HG02884 (cell line): ENCODE measurements around the gene PRSS53.

ENCODE experiments used
- ATAC-seq: cut with Tn5 transposase; IDR thresholded peaks from one replicate; pipeline ENCODE4 v1.9.1; 2021; ENCODE audit warnings: mild to moderate bottlenecking, moderate library complexity; ENCODE audit not compliant: unreplicated experiment

Gene PRSS53

DNA sequence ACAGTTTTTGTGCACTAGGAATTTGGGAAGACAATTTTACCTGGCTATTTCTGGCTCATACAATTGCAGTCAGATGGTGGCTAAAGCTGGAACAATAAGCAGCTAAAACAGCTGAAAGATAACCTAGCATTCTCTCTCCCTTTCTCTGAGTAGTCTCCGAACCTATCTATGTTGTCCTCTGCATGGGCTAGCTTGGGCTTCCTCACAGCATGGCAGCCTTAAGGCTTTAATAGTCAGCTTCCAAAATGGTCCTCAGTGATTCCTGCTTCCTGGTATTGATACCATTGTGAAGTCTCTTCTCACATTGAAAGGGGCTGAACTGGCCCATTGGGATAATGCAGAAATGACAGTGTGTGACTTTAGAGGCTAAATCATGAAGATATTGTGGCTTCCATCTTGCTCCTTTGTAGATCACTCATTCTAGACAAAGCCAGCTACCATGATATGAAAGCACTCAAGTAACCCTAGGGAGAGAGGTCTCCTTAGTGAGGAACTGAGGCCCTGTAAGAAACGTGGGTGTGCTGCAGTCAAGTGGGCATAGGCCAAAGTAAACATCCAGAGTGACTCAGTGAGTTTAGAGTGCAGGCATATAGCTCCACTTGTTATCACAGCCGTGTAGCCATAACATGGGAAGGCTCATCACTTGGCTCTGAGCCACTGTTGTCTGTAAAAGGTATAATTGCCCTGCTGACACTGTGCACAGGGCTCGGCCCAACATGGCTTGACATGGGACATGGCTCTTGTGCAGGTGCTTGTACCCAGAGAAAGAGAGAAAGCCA is 11.3 kb upstream of the PRSS53 start:
- no peak for ATAC-seq

DNA sequence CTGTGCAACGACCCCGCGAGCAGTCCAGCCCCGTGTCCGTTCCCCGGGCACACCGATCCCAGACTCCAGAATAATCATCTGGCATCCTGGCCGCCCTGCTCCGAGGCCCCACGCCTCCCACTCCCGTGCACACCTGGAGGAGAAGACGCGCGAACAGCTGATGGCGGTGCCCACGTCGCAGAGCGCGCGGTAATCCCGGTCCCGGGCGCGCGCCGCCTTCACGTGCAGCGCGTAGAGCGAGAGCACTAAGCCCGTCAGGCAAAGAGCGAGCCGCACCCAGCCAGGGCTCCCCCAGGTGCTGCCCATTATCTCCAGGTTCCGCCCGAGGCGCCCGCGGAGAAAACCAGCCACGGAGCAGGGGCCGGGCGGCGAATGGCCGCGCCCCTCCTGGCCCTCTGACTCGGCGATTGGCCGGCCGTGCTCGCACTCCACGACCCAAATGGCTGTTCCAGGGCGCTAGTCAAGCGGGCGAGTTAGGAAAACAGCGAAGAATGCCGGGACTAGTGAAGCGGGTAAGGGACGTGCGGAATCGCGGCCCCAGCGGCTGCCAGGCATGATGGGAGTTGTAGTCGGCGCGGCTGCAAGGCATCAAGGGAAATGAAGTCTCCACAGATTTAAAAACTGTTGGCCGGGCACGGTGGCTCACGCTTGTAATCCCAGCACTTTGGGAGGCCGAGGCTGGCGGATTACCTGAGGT is 5.8 kb upstream of the PRSS53 start, which contains the start of gene VKORC1:
Gene VKORC1, minus strand, starts transcription at position 374 of the 697 bp plus-strand sequence. Its CDS starts 68 bp downstream, at position 306.
- ATAC-seq = peak; percentile 83

DNA sequence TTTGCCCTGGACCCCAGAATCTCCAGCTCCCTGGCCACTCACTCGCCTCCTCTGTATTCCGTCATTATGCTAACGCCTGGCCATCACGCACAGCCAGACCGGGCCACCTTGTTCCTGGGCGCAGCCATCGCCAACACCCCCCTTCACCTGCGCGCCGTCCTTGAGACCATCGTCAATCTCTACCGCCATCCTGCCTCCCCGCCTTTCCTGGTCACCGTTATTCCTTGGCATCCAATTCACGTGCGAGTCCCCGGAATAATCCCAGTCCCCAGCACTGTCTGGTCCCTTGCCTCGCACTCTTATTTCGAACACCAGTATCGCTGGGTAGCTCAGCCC is 5.3 kb upstream of the PRSS53 start:
- ATAC-seq = no peak

DNA sequence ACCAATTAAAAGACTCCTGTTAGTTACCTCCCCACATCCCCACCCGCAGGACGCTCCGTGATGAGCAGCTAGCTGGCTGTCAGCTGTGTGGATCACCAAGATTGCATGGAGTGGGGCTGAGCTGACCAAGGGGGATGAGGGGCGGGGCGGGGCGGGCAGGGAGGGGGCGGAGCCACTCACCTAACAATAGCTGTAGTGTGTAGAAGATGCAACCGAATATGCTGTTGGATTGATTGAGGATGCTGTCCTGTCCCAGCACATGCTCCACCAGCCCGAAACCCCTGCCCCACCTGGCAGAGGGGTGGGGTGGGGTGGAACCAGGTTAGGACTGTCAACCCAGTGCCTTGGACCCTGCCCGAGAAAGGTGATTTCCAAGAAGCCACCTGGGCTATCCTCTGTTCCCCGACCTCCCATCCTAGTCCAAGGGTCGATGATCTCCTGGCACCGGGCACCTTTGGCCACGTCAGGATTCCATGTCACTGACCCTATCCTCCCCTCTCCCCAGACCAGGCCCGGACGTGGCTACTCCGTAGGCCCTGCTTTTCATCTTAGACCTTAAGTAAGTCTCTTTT is 4.5 kb upstream of the PRSS53 start:
- no peak for ATAC-seq

DNA sequence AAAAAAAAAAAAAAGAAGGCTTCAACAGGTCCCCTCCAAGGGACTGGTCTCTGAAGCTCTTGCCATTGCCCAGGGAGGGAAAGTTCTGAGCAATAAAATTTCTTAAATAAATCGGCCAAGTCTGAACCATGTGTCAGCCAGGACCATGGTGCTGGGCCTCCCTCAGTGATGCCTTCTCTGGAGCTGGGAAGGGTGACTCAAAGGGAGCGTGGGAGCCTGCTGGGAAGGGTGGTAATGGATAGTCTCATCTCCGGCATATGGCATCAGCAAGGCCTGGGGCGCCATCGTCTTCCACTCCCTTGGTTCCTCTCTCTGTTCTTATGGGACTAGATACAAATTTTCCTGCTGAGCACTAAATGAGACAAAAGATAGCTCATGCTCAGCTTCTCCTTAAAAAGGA is 3.6 kb upstream of the PRSS53 start:
- no peak for ATAC-seq

DNA sequence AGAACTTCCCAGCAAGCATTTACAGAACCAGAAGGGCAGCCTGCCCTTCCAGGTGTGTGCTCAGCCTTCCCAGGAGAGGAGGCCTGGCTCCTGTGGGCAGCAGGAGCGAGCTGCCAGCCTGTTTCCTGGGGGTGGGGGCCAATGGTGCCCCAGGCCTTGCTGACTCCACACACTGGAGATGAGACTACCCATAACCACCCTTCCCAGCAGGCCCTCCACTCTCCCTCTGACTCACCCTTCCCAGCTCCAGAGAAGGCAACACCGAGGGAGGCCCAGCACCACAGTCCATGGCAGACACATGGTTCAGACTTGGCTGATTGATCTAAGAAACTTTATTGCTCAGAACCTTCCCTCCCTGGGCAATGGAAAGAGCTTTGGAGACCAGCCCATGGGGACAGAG is 1.8 kb upstream of the PRSS53 start:
- ATAC-seq = no peak

DNA sequence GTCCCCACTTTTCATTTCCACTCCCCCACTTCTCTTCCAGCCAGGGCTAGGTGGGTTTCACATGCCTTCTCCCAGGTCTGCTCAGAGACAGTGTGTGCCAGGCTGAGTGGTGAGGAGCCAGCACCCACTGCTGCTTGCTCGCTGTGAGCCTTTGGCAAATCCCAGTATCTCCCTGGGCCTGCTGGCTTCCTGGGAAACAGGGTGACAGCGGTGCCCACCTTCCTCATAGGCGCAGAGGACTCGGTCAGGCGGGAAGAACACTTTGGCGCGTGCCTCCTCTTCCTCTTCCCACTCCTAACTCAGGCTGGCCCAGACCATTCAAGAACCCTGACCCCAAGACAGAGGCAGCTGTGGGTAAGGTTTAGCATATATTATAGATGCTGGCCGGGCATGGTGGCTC is 456 bp upstream of the PRSS53 start:
- no peak for ATAC-seq

DNA sequence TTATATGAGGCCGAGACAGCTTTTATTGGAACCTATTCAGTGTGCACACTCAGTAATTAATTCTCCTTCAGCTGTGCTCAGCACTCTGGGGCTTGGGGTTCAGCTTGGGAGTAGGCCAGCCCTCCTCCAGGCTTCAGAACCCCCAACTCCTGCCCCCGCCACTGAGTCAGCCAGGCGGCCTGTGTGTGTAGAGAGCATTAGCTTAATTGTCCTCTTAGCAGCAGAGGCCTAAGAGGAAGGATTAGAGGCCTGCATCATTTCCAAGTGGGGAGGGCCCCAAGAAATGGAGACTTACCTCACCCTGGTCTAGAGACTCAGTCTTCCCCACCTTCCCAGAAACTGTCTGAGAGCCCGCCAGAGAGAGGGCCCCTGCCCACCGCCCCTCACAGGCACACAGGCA is 772 bp downstream of the PRSS53 start:
- no peak for ATAC-seq

DNA sequence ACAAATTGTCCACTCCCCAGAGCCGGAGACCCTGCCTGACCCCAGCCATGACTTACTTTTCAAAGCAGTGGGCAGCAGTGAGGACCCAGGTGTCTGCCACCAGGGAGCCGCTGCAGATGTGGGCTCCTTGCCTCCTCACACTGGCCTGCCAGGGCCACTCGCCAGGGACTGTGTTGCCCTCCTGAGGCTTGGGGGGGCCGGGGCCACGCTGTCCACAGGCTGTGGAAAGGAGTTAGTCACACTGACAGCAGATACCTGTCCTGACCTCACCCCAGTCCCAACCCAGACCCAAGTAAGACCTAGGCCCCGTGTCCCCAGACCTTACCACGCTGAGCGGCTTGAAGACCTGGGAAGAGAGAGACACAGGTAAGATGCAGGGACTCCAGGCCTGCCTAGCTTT is 1.3 kb downstream of the PRSS53 start:
- ATAC-seq = no peak

DNA sequence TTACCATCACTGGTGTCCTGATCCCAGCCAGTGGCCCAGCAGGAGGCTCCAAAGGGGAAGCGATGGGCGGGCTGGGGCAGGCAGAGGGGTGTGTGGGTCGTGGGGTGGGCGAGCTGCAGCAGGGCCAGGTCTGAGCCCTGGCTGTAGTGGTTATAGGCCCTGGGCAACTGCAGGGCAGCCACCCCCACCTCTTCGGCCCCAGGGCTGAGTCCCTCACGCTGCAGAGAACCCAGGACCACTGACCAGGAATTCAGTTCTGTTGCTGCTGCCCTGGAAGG is 2.2 kb downstream of the PRSS53 start:
- no peak for ATAC-seq

DNA sequence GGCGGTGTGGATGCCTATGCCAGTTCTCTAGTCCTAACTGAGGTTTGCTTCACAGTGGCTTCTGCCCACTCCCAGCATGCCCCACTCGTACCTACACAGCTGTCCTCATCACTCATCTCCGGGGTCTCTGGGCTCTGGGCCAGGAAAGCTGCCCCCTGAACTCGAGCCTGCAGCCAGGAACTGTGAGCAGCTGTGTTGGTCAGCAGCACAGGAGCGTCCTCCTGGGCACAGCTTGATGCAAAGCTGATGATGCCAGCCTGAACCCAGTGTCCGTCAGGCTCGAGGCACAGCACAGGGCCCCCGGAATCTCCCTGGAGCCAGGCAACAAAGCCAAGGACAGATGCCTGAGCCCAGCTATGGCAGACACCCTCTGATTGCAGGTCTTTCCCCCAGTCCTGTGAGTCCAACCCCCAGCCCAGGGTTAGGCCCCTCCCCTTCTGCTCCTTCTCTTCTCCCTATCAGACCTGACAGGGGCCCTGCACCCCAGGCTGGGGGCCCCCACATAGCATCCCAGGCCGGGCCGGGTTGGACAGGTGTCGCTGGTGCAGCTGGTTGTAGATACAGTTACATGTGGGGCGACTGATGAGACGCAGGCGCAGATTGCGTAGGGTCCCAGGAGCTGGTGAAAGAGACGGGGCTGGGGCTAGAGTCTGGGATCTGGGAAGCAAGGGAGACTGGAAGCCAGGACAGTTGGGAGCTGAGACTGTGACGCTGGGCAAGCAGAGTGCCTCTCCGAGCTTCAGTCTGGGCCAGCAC is 2.7 kb downstream of the PRSS53 start:
- ATAC-seq = no peak

DNA sequence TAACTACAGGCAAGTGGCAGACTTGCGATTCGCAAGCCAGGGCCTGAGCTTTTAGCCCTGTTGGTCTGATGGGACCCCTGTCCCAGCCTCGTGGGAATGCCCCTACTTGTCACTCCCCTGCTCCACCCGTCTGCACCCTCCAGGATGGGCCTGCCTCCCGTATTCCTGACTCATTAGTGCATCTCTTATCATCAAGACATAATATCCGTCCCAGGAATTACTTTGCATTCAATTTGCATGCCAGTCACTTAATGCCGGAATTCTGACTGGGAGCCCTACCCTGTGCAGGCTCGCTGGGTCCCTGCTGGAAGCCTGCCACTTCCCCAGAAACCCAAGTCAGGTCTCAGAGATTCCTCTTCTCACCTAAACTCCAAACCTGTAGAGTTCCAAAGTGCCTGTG is 3.3 kb downstream of the PRSS53 start:
- ATAC-seq = no peak

DNA sequence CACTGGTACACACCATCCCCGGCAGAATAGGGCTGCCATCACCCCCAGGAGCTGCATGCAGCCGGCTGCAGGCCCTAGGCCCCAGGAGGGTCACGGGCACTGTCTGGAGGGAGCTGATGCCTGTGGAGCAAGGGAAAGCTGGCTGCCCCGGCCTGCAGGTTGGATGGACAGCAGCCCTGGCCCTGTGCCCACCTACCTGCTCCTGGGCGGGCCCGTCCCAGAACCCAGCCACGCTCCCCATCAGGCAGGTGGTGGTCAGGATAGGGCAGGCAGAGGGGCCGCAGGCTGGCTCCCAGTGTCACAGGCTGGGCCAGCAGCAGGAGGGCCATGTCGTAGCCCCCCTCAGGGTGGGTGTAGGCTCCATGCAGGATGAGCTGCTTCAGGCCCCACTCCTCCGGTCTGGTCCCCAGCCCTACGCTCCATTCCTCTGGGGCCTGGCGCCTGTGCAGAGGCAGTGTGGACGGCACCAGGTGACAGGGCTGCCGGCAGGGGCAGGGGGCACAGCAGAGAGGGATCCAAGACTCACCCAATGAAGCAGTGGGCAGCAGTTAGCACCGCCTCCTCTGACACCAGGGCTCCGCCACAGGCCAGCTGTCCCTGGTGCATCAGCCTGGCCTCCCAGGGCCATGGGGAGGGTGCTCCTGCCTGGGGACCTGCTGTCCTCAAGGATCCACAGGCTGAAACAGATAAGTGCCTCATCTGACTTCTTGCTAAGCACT is 4.0 kb downstream of the PRSS53 start:
- no peak for ATAC-seq

DNA sequence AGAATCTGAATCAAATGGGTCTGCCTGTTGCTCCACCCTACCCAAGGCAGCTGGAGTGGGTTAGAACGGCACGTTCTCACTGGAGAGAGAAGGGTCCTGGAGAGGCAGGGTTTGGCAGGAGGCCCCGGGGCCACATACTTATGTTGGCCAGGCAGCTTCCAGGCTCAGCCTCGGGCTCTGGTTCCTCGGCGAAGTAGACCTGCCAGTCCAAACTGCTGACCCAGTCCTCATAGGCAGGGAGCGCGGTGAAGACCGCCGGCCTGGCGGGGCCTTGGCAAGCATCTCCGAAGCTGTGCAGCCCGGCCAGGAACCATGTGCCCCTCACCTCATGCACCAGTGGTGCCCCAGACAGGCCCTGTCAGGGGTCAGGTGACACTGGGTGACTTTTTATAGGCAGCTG is 4.8 kb downstream of the PRSS53 start:
- no peak for ATAC-seq

DNA sequence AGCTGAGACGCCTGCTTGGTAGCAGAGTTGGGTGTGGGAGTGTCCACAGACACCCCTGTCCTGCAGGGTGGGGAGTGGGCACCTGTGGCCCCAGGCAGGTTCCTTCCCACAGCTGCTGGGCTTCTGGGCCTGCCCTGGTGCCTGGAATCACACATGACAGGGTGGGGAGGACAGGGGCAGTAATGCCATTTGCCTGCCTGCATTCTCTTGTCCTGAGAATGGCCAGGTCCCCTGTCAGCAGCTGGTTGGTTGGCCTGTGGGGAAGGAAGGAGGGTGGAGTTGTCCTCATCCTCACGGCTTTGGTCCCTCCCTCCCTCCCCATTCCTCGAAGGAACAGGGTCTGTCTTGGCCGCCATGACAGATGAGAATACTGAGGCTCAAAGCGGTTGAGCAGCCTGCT is 5.2 kb downstream of the PRSS53 start:
- no peak for ATAC-seq

DNA sequence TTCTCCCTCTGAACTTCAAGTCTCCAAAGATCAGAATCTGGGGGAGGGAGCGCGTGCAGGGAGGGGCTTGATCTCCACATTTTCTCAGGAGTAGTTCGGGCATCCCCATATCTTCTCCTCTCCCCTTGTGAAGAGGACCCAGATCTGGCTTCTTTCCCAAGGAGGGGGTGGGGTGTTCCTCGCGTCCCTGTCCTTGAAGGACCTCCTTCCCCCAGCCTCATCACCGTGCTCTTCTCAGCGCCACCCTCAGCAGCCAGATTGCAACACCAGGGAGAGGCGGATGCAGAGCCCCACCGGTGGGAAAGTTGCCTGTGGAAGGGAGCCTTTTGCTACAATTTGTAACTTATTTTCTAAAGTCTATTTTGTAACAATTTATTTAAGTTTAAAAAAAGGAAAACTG is 5.7 kb downstream of the PRSS53 start:
- ATAC-seq = no peak

DNA sequence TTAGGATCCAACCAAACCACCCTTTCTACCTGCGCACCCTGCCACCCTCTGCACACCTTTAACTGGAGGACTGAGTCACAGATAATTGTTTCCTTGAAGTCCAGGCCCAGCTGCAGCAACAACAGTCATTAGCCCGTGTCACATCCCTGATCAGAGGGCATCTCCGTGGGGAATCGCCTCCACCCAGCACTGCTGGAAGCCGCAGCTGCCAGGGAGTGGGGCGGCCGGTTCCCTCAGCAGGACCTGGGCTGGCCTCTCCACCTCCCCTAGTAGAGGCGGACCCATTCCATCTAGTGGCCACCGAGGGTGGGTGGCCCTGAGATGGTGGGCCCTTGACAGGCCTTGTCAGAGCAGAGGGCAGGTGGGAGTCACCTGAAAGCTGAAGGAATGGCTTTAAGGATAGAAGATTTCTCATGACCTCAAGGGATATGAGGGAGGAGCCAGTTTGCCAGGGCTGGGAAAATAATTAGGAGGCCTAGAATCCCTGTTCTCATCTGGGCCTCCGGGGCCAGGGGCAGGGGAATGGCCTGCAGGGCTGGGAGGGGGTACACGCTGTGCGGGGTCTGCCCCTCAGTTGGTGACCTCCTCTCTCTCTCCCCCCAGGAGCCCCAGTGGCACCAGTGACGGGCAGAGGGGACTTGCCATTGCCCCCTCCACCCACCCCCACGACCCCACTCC is 6.2 kb downstream of the PRSS53 start:
- ATAC-seq = no peak

DNA sequence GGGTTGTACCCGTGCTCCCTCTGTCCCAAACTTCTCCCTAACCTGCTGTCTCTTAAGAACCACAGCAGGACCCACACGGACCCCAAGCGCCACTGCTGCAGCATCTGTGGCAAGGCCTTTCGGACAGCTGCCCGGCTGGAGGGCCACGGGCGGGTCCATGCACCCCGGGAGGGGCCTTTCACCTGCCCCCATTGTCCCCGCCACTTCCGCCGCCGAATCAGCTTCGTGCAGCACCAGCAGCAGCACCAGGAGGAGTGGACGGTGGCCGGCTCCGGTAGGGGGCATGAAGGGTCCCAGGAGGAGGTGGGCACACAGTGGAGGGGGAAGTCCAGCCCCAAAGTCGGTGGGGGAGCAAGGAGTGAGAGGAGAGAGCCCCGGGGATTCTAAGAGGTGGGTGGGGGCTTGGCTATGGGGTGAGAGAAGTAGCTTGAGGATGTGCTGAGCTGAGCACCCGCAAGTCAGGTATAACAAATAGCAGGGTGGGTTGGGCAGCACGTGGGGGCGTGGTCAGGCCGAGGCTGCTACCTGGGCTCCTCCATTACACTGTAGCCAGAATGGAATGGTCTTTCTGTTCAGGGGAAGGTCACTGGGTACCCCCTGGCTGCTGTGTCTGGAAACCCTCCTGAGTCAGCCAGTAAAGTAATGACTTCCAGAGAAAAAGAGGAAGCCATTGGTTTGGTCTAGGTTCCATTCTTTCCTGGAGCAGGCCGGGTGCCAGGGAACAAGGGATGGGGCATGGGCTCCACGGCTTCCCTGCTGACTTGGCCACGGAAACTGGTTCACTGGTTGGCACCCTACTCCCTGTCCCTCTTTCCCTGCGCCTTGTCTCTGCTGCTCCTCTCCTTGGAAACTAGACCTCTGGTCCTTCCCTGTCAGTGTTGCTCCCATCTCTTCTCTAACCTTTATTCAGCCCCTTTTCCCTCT is 7.1 kb downstream of the PRSS53 start:
- no peak for ATAC-seq

DNA sequence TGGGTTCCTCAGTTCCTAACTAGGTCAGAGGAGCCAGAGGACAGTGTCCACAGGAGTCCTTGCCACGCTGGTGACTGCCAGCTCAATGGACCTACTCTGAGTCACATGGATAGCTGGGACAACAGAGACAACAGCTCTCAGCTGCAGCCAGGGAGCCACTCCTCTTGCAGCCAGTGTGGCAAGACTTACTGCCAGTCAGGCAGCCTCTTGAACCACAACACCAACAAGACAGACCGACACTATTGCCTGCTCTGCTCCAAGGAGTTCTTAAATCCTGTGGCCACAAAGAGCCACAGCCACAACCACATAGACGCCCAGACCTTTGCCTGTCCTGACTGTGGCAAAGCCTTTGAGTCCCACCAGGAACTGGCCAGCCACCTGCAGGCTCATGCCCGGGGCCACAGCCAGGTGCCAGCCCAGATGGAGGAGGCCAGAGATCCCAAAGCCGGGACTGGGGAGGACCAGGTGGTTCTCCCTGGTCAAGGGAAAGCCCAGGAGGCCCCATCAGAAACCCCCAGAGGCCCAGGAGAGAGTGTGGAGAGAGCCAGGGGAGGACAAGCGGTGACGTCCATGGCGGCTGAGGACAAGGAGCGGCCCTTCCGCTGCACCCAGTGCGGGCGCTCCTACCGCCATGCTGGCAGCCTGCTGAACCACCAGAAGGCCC is 7.9 kb downstream of the PRSS53 start:
- ATAC-seq = no peak
